Tongue (tissue), 3 donors: ENCODE measurements around the gene ADCY6. TPM values are rescaled to one million over a fixed set of nuclear protein-coding genes. Genes with fewer than 3 reads are reported as not detected.
A peak's percentile ranks its signal among the peaks of the same experiment; 100 is the strongest.
"Not testable (repeated sequence)": the region's sequence is repeated elsewhere in the genome, so short reads cannot be mapped to it uniquely, and the experiment has no call there.

Experiments
- DNase-seq: peaks from one replicate; pipeline ENCODE4 v3.0.0-alpha.2; 2015
- small RNA-seq: library from RNA; depleted of rRNA; stranded (forward); fragments of <200 nt; gene quantifications from one replicate; pipeline ENCODE3, GENCODE V24; 2014; ENCODE audit warnings: low replicate concordance
- total RNA-seq: library from RNA; depleted of rRNA; stranded (reverse); fragments of >200 nt; gene quantifications from one replicate; pipeline ENCODE4 v1.2.3, GENCODE V29; 2014

The ADCY6 gene
- total RNA-seq, 1 donor from 2014 or later, result 45.7 TPM

DNA sequence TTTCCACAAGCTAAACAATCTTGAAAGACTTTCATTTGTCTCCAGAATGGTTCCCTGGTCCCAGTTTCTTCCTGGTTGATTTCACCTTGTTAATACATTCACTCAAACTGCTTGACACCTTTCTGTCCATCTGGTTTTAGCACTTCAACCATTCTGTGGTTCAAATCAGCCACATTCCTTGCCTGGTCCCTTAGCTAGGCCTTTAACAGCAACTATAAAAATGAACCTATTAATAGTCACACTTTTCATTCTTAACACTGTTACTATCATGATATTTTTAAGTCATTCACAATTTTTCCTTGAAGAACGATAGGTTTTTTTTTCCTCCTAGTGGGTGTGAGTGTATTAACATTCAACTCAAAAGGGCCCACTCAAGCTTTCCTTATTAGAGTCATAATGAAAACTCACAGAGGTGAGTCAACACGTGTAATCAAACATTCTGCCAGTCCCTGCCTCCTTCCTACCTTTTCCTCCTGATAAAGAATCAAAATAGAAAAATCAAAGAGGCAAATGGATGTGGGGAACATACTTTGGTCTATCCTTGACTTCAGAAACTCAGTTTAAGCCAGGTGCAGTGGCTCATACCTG, 38.0 kb downstream of the ADCY6 start:
- no peak for DNase-seq

GRCh38 chr12:48750215-48750614, 38.7 kb downstream of the ADCY6 start:
- no peak for DNase-seq

DNA sequence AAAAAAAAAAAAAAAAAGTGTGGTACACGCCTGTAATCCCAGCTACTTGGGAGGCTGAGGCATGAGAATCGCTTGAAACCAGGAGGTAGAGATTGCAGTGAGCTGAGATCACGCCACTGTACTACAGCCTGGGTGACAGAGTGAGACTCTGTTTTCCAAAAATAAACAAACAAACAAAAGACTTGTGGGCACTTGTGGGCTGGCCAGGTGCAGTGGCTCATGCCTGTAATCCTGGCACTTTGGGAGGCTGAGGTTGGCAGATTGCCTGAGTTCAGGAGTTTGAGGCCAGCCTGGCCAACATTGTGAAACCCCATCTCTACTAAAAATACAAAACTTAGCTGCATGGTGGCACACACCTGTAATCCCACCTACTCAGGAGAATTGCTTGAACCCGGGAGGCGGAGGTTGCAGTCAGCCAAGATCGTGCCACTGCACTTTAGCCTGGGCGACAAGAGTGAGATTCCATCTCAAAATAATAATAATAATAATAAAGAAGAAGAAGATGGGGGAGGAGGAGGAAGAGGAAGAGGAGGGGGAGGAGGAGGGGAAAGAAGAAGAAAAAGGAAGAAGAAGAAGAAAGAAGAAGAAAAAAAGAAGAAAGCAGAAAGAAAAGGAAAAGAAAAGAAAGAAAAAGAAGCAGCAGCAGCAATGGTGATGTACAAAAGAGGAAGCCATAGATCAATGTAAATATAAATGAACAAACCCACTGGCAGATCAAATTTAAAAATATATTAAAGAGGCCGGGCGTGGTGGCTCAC, 44.5 kb downstream of the ADCY6 start:
- no peak for DNase-seq

GRCh38 chr12:48739618-48740269, 49.1 kb downstream of the ADCY6 start:
- DNase-seq, result no peak

DNA sequence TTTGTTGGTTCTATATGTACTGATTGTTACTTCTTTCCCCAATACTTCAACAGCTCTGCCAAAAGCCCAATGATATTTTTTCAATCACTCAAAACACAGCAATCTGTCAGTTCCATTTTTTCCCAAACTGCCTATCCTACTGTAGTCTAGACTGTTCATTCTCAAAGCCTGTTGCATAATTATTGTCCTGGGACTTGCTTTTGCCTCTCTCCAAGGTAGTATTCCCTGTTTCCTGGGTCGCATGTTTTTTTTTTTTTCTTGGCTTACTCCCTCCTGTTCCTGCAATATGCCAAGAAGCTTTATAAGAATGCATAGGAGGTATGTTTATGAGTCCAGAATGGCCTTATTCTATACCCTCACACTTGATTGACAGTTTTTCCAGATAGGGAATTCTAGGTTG, 52.4 kb downstream of the ADCY6 start:
- DNase-seq, result no peak

GRCh38 chr12:48728807-48729206, 60.1 kb downstream of the ADCY6 start:
- no peak for DNase-seq

DNA sequence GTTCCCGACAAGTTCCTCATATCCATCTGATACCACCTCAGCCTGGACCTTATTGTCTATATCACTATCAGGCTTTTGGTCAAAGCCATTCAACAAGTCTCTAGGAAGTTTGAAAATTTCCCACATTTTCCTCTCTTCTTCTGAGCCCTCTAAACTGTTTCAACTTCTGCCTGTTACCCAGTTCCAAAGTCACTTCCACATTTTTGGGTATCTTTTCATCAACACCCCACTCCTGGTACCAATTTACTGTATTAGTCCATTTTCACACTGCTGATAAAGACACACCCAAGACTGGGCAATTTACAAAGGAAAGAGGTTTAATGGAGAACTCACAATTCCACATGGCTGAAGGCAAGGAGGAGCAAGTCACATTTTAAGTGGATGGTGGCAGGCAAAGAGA, 68.2 kb downstream of the ADCY6 start:
- DNase-seq, result not testable (repeated sequence)

DNA sequence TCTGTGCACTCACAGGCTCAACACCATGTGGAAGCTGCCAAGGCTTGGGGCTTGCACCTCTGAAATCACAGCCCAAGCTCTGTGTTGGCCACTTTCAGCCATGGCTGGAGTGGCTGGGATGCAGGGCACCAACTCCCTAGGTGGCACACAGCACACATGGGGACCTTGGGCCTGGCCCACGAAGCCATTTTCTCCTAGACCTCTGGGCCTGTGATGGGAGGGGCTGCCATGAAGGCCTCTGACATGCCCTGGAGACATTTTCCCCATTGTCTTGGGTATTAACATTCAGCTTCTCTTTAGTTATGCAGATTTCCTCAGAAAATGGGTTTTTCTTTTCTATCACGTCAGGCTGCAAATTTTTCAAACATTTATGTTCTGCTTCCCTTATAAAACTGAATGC, 68.7 kb downstream of the ADCY6 start:
- DNase-seq, result not testable (repeated sequence)

DNA sequence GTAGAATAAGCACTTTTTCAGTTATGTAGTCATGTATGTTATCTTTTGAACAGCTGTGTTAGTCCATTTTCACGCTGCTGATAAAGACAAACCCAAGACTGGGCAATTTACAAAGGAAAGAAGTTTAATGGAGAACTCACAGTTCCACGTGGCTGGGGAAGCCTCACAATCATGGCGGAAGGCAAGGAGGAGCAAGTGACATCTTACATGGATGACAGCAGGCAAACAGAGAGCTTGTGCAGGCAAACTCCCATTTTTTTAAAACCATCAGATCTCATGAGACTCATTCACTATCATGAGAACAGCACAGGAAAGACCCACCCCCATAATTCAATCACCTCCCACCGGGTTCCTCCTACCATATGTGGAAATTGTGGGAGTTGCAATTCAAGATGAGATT, 69.9 kb downstream of the ADCY6 start:
- DNase-seq, result not testable (repeated sequence)

- peak; percentile 18 for DNase-seq
These were observed 71.6 kb downstream of the ADCY6 start for GRCh38 chr12:48717252-48717695.

- DNase-seq, result peak; percentile 100
These were observed 72.2 kb downstream of the ADCY6 start, which contains the start of gene CCNT1 for GRCh38 chr12:48716493-48717251. Gene CCNT1 (minus strand): TSS chr12:48716707. CDS start chr12:48716675, 32 bp downstream.

Small RNA genes within 50 kb of the gene (small RNA-seq; reads per million reads assigned to genes)
- gene MIR4701 (not detected), gene RF00019 (not detected)

Other genes with a start within 250 kb of the ADCY6 start
- gene LALBA, start 219.0 kb downstream of the ADCY6 start, total RNA-seq, result not detected
- 146 TPM for gene KANSL2, start 106.9 kb downstream of the ADCY6 start, total RNA-seq
- 27.3 TPM for gene CCNT1, start 72.4 kb downstream of the ADCY6 start, total RNA-seq
- 9.6 TPM for gene CACNB3, start 29.4 kb upstream of the ADCY6 start, total RNA-seq
- 87.7 TPM for gene DDX23, start 63.1 kb upstream of the ADCY6 start, total RNA-seq
- gene RND1, start 76.8 kb upstream of the ADCY6 start, total RNA-seq, result 2.9 TPM
- gene FKBP11, start 136.4 kb upstream of the ADCY6 start, total RNA-seq, result 8.3 TPM
- gene ARF3, start 168.4 kb upstream of the ADCY6 start, total RNA-seq, result 28.9 TPM
- gene WNT10B, start 182.6 kb upstream of the ADCY6 start, total RNA-seq, result 0.21 TPM
- not detected for gene WNT1, start 189.2 kb upstream of the ADCY6 start, total RNA-seq
- 2.4 TPM for gene DDN, start 210.3 kb upstream of the ADCY6 start, total RNA-seq
- gene PRKAG1, start 229.7 kb upstream of the ADCY6 start, total RNA-seq, result 31.8 TPM